ENCODE data around the gene CHN2.

Gene CHN2

GRCh38 chr7:29426587-29426986 lies 232.0 kb downstream of the CHN2 start:
- DNase-seq (ENCODE audit: low read depth in 2 of 2), result no peak

- DNase-seq (ENCODE audit: low read depth in 2 of 2), result no peak
Measured at GRCh38 chr7:29429401-29429800, 234.8 kb downstream of the CHN2 start.

- no peak for DNase-seq (ENCODE audit: low read depth in 2 of 2)
Measured at GRCh38 chr7:29430279-29430949, 235.8 kb downstream of the CHN2 start.

GRCh38 chr7:29431686-29432085 lies 237.1 kb downstream of the CHN2 start:
- no peak for DNase-seq (ENCODE audit: low read depth in 2 of 2)

GRCh38 chr7:29432721-29433120 lies 238.1 kb downstream of the CHN2 start:
- no peak for DNase-seq (ENCODE audit: low read depth in 2 of 2)

- DNase-seq (ENCODE audit: low read depth in 2 of 2), result no peak
Measured at GRCh38 chr7:29434380-29434768, 239.8 kb downstream of the CHN2 start.

GRCh38 chr7:29435167-29435566 lies 240.6 kb downstream of the CHN2 start:
- no peak for DNase-seq (ENCODE audit: low read depth in 2 of 2)

GRCh38 chr7:29435902-29436301 lies 241.3 kb downstream of the CHN2 start:
- DNase-seq (ENCODE audit: low read depth in 2 of 2), result no peak

GRCh38 chr7:29442146-29442545 lies 247.6 kb downstream of the CHN2 start:
- no peak for DNase-seq (ENCODE audit: low read depth in 2 of 2)

- DNase-seq (ENCODE audit: low read depth in 2 of 2), result no peak
Measured at GRCh38 chr7:29443552-29443951, 249.0 kb downstream of the CHN2 start.

- no peak for DNase-seq (ENCODE audit: low read depth in 2 of 2)
Measured at GRCh38 chr7:29444267-29444666, 249.7 kb downstream of the CHN2 start.

- no peak for DNase-seq (ENCODE audit: low read depth in 2 of 2)
Measured at GRCh38 chr7:29445736-29446135, 251.2 kb downstream of the CHN2 start.

GRCh38 chr7:29447828-29448227 lies 253.3 kb downstream of the CHN2 start:
- DNase-seq (ENCODE audit: low read depth in 2 of 2), result no peak

GRCh38 chr7:29449569-29450260 lies 255.1 kb downstream of the CHN2 start:
- no peak for DNase-seq (ENCODE audit: low read depth in 2 of 2)

- no peak for DNase-seq (ENCODE audit: low read depth in 2 of 2)
Measured at GRCh38 chr7:29453021-29453420, 258.4 kb downstream of the CHN2 start.

- no peak for DNase-seq (ENCODE audit: low read depth in 2 of 2)
Measured at GRCh38 chr7:29454464-29454863, 259.9 kb downstream of the CHN2 start.

GRCh38 chr7:29454899-29455451 lies 260.4 kb downstream of the CHN2 start:
- DNase-seq (ENCODE audit: low read depth in 2 of 2), result no peak

GRCh38 chr7:29457141-29457561 lies 262.6 kb downstream of the CHN2 start:
- DNase-seq (ENCODE audit: low read depth in 2 of 2), result no peak

- peak; percentile 69 to 72 for DNase-seq (ENCODE audit: low read depth in 2 of 2)
Measured at GRCh38 chr7:29457565-29458011, 263.0 kb downstream of the CHN2 start.

GRCh38 chr7:29458933-29459332 lies 264.4 kb downstream of the CHN2 start:
- no peak for DNase-seq (ENCODE audit: low read depth in 2 of 2)

- DNase-seq (ENCODE audit: low read depth in 2 of 2), result no peak
Measured at GRCh38 chr7:29459589-29459988, 265.0 kb downstream of the CHN2 start.

GRCh38 chr7:29461996-29462395 lies 267.4 kb downstream of the CHN2 start:
- DNase-seq (ENCODE audit: low read depth in 2 of 2), result no peak

GRCh38 chr7:29463504-29464158 lies 269.1 kb downstream of the CHN2 start:
- DNase-seq (ENCODE audit: low read depth in 2 of 2), result no peak

All from fibroblast of skin of left quadriceps (primary cell).